ENCODE data around the gene NCAM1.
"Not testable (repeated sequence)": the region's sequence is repeated elsewhere in the genome, so short reads cannot be mapped to it uniquely, and the experiment has no call there.

Gene NCAM1

DNA sequence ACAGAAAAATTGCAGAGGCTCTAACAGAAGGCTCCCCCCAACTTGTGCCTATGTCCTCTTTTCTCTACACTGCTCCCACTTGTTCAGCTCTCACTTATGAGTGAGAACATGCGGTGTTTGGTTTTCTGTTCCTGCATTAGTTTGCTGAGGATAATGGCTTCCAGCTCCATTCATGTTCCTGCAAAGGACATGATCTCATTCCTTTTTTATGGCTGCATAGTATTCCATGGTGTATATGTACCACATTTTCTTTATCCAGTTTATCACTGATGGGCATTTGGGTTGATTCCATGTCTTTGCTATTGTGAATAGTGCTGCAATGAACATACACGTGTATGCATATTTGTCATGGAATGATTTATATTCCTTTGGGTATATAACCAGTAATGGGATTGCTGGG, 91.8 kb downstream of the NCAM1 start:
- H3K36me3 ChIP-seq (ENCODE audit: control insufficient read depth in 2 of 2, insufficient read depth in 1 of 2, low read length in 2 of 2); H3K4me1 ChIP-seq (ENCODE audit: control insufficient read depth, insufficient read depth, low read length); H3K4me3 ChIP-seq (ENCODE audit: low read depth, low read length); H3K27ac ChIP-seq (ENCODE audit: extremely low read depth, low read depth, low read length); POLR2A ChIA-PET; H3K9me3 ChIP-seq (ENCODE audit: control insufficient read depth, insufficient read depth, low read depth, low read length); CTCF ChIA-PET: not testable (repeated sequence)
- TF ChIP-seq ZNF146 (tag by site-specific recombination; IDR thresholded peaks at IDR 0.05), result peak; percentile 63

DNA sequence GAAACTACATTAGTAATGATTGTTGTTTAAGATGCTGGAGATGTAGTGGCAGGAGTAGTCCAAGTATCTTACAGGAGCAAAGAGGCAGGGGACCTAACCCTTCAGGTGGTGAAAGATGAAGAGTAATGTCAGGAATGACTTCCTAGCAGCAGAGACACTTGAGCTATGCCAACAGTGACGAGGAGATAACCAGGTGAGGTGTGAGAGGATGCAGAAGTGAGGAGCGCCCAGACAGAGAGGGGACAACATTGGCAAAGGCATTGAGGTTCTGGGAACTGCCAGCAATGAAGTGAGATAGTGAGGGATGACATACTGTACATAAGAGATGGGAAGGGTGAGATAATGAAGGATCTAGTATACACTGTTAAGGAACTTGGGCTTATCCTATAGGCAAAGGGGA, 95.8 kb downstream of the NCAM1 start:
- Histone ChIP-seq H3K27ac (ENCODE audit: extremely low read depth, low read depth, low read length) (no peak overlapping the region), H3K9me3 (ENCODE audit: control insufficient read depth, insufficient read depth, low read depth, low read length) (no peaks in the 10 kb centered on the region), H3K4me3 (ENCODE audit: low read depth, low read length) (no peak overlapping the region), H3K36me3 (ENCODE audit: control insufficient read depth in 2 of 2, insufficient read depth in 1 of 2, low read length in 2 of 2) (no peaks in the 10 kb centered on the region), H3K4me1 (ENCODE audit: control insufficient read depth, insufficient read depth, low read length) (no peaks in the 10 kb centered on the region)
- ChIA-PET CTCF (interaction anchor here (0.5 kb wide), 2 partner anchors 475 to 902 kb away, joined by 3 to 5 read pairs; no protein-coding TSS in a partner anchor), POLR2A (no interaction called here)
- TF ChIP-seq ZNF423 (tag by site-specific recombination; IDR thresholded peaks at IDR 0.05) (no peak), HOXD13 (CRISPR knock-in tag; IDR thresholded peaks at IDR 0.05; ENCODE audit: borderline replicate concordance) (no peak), ZNF112 (tag by site-specific recombination; IDR thresholded peaks at IDR 0.05) (no peak), ZBTB8A (tag by site-specific recombination; IDR thresholded peaks at IDR 0.05) (no peak), TCF7L2 (IDR thresholded peaks at IDR 0.05; ENCODE audit: borderline replicate concordance, low read depth, low read length) (no peak), ZNF560 (tag by site-specific recombination; IDR thresholded peaks at IDR 0.05; ENCODE audit: borderline replicate concordance) (no peak), ZNF629 (tag by site-specific recombination; IDR thresholded peaks at IDR 0.05) (no peak), SCRT2 (tag by site-specific recombination; IDR thresholded peaks at IDR 0.05) (no peak), ZNF501 (tag by site-specific recombination; IDR thresholded peaks at IDR 0.05) (no peak), ZNF626 (tag by site-specific recombination; IDR thresholded peaks at IDR 0.05) (no peak), ZNF184 (tag by site-specific recombination; IDR thresholded peaks at IDR 0.05) (no peak)
- TF ChIP-seq, protein P1, sequence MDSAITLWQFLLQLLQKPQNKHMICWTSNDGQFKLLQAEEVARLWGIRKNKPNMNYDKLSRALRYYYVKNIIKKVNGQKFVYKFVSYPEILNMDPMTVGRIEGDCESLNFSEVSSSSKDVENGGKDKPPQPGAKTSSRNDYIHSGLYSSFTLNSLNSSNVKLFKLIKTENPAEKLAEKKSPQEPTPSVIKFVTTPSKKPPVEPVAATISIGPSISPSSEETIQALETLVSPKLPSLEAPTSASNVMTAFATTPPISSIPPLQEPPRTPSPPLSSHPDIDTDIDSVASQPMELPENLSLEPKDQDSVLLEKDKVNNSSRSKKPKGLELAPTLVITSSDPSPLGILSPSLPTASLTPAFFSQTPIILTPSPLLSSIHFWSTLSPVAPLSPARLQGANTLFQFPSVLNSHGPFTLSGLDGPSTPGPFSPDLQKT (IDR thresholded peaks at IDR 0.05; ENCODE audit: borderline replicate concordance, low read depth, low read length), result no peak
- TF ChIP-seq, protein P2, sequence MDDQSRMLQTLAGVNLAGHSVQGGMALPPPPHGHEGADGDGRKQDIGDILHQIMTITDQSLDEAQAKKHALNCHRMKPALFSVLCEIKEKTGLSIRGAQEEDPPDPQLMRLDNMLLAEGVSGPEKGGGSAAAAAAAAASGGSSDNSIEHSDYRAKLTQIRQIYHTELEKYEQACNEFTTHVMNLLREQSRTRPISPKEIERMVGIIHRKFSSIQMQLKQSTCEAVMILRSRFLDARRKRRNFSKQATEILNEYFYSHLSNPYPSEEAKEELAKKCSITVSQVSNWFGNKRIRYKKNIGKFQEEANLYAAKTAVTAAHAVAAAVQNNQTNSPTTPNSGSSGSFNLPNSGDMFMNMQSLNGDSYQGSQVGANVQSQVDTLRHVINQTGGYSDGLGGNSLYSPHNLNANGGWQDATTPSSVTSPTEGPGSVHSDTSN (CRISPR knock-in tag; IDR thresholded peaks at IDR 0.05), result no peak
- TF ChIP-seq, protein P3, sequence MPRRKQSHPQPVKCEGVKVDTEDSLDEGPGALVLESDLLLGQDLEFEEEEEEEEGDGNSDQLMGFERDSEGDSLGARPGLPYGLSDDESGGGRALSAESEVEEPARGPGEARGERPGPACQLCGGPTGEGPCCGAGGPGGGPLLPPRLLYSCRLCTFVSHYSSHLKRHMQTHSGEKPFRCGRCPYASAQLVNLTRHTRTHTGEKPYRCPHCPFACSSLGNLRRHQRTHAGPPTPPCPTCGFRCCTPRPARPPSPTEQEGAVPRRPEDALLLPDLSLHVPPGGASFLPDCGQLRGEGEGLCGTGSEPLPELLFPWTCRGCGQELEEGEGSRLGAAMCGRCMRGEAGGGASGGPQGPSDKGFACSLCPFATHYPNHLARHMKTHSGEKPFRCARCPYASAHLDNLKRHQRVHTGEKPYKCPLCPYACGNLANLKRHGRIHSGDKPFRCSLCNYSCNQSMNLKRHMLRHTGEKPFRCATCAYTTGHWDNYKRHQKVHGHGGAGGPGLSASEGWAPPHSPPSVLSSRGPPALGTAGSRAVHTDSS (tag by site-specific recombination; IDR thresholded peaks at IDR 0.05), result no peak
- TF ChIP-seq, protein P4, sequence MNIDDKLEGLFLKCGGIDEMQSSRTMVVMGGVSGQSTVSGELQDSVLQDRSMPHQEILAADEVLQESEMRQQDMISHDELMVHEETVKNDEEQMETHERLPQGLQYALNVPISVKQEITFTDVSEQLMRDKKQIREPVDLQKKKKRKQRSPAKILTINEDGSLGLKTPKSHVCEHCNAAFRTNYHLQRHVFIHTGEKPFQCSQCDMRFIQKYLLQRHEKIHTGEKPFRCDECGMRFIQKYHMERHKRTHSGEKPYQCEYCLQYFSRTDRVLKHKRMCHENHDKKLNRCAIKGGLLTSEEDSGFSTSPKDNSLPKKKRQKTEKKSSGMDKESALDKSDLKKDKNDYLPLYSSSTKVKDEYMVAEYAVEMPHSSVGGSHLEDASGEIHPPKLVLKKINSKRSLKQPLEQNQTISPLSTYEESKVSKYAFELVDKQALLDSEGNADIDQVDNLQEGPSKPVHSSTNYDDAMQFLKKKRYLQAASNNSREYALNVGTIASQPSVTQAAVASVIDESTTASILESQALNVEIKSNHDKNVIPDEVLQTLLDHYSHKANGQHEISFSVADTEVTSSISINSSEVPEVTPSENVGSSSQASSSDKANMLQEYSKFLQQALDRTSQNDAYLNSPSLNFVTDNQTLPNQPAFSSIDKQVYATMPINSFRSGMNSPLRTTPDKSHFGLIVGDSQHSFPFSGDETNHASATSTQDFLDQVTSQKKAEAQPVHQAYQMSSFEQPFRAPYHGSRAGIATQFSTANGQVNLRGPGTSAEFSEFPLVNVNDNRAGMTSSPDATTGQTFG (tag by site-specific recombination; IDR thresholded peaks at IDR 0.05; ENCODE audit: borderline replicate concordance), result no peak
- TF ChIP-seq, protein P5, sequence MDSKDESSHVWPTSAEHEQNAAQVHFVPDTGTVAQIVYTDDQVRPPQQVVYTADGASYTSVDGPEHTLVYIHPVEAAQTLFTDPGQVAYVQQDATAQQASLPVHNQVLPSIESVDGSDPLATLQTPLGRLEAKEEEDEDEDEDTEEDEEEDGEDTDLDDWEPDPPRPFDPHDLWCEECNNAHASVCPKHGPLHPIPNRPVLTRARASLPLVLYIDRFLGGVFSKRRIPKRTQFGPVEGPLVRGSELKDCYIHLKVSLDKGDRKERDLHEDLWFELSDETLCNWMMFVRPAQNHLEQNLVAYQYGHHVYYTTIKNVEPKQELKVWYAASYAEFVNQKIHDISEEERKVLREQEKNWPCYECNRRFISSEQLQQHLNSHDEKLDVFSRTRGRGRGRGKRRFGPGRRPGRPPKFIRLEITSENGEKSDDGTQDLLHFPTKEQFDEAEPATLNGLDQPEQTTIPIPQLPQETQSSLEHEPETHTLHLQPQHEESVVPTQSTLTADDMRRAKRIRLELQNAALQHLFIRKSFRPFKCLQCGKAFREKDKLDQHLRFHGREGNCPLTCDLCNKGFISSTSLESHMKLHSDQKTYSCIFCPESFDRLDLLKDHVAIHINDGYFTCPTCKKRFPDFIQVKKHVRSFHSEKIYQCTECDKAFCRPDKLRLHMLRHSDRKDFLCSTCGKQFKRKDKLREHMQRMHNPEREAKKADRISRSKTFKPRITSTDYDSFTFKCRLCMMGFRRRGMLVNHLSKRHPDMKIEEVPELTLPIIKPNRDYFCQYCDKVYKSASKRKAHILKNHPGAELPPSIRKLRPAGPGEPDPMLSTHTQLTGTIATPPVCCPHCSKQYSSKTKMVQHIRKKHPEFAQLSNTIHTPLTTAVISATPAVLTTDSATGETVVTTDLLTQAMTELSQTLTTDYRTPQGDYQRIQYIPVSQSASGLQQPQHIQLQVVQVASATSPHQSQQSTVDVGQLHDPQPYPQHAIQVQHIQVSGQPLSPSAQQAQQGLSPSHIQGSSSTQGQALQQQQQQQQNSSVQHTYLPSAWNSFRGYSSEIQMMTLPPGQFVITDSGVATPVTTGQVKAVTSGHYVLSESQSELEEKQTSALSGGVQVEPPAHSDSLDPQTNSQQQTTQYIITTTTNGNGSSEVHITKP (tag by site-specific recombination; IDR thresholded peaks at IDR 0.05), result no peak

All from HEK293 (cell line).